Vagina (tissue), 2 donors: ENCODE results near the gene MZF1. TPM values are rescaled to one million over a fixed set of nuclear protein-coding genes. Genes with fewer than 3 reads are reported as not detected.

Source experiments
- DNase-seq, 2 donors: peaks; one replicate each; pipeline ENCODE4 v3.0.0-alpha.2; 2017; ENCODE audit errors: extremely low spot score in 2 of 2
- H3K27ac ChIP-seq: fragments of 200-600 bp; sonication (generic); one replicate; pipeline ENCODE4 v1.5.1; 2019
- H3K27me3 ChIP-seq: fragments of 200-600 bp; sonication (generic); one replicate; pipeline ENCODE4 v1.5.1; 2019
- H3K36me3 ChIP-seq, 2 donors: fragments of 200-600 bp; sonication (generic); one replicate each; pipeline ENCODE4 v1.5.1; 2017 to 2019
- H3K4me1 ChIP-seq: fragments of 200-600 bp; sonication (generic); one replicate; pipeline ENCODE4 v1.5.1; 2019
- H3K4me3 ChIP-seq, 2 donors: fragments of 200-600 bp; sonication (generic); 1 replicate in 1 of 2; 2 replicates in 1 of 2; pipeline ENCODE4 v1.5.1; 2016 to 2019
- H3K9me3 ChIP-seq: fragments of 200-600 bp; sonication (generic); one replicate; pipeline ENCODE4 v1.5.1; 2019
- POLR2A ChIP-seq, 2 donors: fragments of 450-650 bp; IDR thresholded peaks; one replicate each; pipeline ENCODE4 v1.6.1; 2017; ENCODE audit warnings: antibody characterized with exemption in 2 of 2, mild to moderate bottlenecking in 2 of 2, moderate library complexity in 2 of 2
- POLR2AphosphoS5 ChIP-seq, 2 donors: sonication (generic); formaldehyde crosslinking; IDR thresholded peaks; one replicate each; pipeline ENCODE4 v1.9.0; 2017; ENCODE audit warnings: antibody characterized with exemption in 2 of 2, mild to moderate bottlenecking in 2 of 2, low read depth in 1 of 2; ENCODE audit not compliant: insufficient read depth in 1 of 2
- intact Hi-C: fragments of 100-400 bp; cut with DNase I; formaldehyde crosslinking; loops from one replicate; pipeline ENCODE4 v1.15.1; 2023
- total RNA-seq: library from RNA; depleted of rRNA; stranded (reverse); fragments of >200 nt; gene quantifications from one replicate; pipeline ENCODE4 v1.2.3, GENCODE V29; 2016
- TF ChIP-seq, protein P1 (sequence below), 3 experiments: fragments of 450-650 bp in 2 of 3; fragments of 200-600 bp in 1 of 3; sonication (generic) in 1 of 3; IDR thresholded peaks; one replicate each; pipeline ENCODE4 v1.5.1; 2017 to 2019; ENCODE audit warnings: antibody characterized with exemption in 3 of 3, mild to moderate bottlenecking in 2 of 3, moderate library complexity in 2 of 3

The MZF1 gene
- total RNA-seq, 1 donor from 2014 or later, result 32.2 TPM

GRCh38 chr19:58553799-58554493, 19.2 kb downstream of the MZF1 start:
- Histone ChIP-seq H3K4me3 (peak overlapping the region; percentile 71 to 73), H3K36me3 (peaks cover 0 to 48% of the 10 kb centered on the region in 2 donors), H3K27ac (peak overlapping the region; percentile 96), H3K27me3 (no peaks in the 10 kb centered on the region), H3K9me3 (no peaks in the 10 kb centered on the region), H3K4me1 (peaks cover 44% of the 10 kb centered on the region)
- TF ChIP-seq POLR2AphosphoS5 (IDR thresholded peaks at IDR 0.05; ENCODE audit: insufficient read depth in 1 of 2, low read depth in 1 of 2) (no peak), POLR2A (IDR thresholded peaks at IDR 0.05) (no peak)
- TF ChIP-seq, protein P1, sequence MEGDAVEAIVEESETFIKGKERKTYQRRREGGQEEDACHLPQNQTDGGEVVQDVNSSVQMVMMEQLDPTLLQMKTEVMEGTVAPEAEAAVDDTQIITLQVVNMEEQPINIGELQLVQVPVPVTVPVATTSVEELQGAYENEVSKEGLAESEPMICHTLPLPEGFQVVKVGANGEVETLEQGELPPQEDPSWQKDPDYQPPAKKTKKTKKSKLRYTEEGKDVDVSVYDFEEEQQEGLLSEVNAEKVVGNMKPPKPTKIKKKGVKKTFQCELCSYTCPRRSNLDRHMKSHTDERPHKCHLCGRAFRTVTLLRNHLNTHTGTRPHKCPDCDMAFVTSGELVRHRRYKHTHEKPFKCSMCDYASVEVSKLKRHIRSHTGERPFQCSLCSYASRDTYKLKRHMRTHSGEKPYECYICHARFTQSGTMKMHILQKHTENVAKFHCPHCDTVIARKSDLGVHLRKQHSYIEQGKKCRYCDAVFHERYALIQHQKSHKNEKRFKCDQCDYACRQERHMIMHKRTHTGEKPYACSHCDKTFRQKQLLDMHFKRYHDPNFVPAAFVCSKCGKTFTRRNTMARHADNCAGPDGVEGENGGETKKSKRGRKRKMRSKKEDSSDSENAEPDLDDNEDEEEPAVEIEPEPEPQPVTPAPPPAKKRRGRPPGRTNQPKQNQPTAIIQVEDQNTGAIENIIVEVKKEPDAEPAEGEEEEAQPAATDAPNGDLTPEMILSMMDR (IDR thresholded peaks at IDR 0.05), result no peak
- intact Hi-C loops, result no loop called here
- DNase-seq, result peak in 1 of 2 donors; percentile 88

DNA sequence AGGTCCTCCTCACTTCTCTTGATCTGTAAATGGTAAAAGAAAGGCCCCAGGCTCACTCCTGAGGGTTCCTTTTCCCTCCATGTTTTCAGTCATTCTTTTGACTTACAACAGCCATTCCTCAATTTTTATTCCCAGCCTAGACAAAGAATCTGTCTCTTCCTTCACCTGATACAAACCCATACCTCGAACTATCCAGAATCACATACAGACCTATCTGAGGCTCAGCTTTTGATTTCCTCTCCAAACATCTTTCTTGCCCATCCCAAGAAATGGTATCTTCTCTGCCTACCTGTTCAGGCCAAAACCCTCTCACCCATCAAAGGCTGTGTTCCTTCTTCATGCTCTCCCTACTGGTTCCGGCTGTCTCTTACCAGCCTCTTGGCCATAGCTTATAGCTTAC, 20.5 kb downstream of the MZF1 start:
- Histone ChIP-seq H3K4me1 (peaks cover 42% of the 10 kb centered on the region), H3K9me3 (no peaks in the 10 kb centered on the region)
- intact Hi-C loops, result no loop called here

DNA sequence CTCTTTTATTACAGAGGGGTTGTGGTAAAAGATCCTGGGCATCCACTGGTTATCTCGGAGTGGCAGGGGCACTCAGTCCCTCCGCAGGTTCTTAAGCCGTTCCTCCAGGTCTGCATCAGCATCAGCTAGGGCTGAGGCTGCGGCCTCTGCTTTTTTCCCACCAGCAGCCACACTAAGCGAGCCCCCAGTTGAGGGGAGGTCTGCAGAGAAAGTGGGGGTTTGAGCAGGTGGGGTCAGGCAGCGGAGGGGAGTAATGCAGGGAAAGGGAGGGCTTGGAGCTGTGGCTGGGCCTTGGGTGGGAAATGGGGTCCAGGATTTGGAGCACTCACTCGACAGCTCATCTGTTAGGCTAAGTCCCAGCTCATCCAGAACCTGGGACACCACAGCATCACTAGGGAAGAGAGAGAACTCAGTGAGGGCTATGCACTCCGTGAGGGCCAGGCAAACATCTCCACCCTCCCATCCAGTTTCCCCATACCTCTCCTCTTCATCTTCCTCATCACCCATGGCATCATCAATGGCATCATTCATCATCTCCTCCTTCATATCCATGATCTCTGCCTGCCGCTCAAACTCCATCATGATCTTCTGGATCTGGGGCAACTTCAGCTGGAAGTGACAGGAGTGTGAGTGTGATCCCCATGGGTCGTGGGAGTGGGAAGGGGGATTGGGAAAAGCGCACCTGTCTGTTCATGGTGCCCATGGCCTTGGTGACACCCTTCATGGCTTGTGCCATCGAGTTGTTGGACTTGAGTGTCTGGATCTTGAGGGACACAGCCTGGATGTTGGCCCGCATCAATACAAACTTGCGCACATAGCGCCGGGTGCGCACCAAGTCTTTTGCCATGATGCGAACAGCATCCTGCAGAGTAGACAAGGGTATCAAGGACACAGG, 21.3 kb downstream of the MZF1 start:
- Histone ChIP-seq H3K4me3 (no peak overlapping the region), H3K27ac (no peak overlapping the region), H3K27me3 (no peaks in the 10 kb centered on the region), H3K9me3 (no peaks in the 10 kb centered on the region), H3K36me3 (peaks cover 0 to 69% of the 10 kb centered on the region in 2 donors), H3K4me1 (peaks cover 42% of the 10 kb centered on the region)
- intact Hi-C loops, result no loop called here
- DNase-seq, result peak in 1 of 2 donors; percentile 82
- TF ChIP-seq POLR2AphosphoS5 (IDR thresholded peaks at IDR 0.05; ENCODE audit: insufficient read depth in 1 of 2, low read depth in 1 of 2) (no peak), POLR2A (IDR thresholded peaks at IDR 0.05) (no peak)
- TF ChIP-seq, protein P1 (IDR thresholded peaks at IDR 0.05), result no peak

More for the DNA sequence above, 20.5 kb downstream of the MZF1 start:
- H3K27me3 ChIP-seq, result no peaks in the 10 kb centered on the region
- TF ChIP-seq POLR2AphosphoS5 (IDR thresholded peaks at IDR 0.05; ENCODE audit: insufficient read depth in 1 of 2, low read depth in 1 of 2), result no peak
- TF ChIP-seq, protein P1 (IDR thresholded peaks at IDR 0.05), result no peak
- TF ChIP-seq POLR2A (IDR thresholded peaks at IDR 0.05), result no peak
- peaks cover 0 to 61% of the 10 kb centered on the region in 2 donors for H3K36me3 ChIP-seq
- H3K27ac ChIP-seq, result no peak overlapping the region
- DNase-seq, result no peak
- H3K4me3 ChIP-seq, result no peak overlapping the region

DNA sequence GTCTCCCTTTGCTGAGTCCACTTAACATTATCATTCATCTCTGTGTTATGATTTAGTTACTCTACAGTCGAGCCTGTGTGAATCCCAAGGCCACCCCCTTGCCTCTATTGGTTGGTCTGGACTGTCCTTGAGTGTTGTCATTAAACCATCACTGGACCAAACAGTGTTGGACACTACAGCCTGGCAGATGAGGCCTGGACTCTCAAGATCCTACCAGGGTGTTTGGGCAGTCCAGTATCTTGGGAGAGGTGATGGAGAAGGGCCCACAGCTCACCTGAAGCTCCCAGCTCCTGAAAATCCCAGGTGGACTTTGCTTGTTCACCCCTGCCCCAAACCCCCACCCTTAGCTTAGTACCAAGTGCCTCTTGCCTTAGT, 22.0 kb downstream of the MZF1 start:
- Histone ChIP-seq H3K27me3 (no peaks in the 10 kb centered on the region), H3K9me3 (no peaks in the 10 kb centered on the region), H3K4me3 (no peak overlapping the region), H3K27ac (no peak overlapping the region), H3K4me1 (peaks cover 42% of the 10 kb centered on the region), H3K36me3 (peaks cover 0 to 68% of the 10 kb centered on the region in 2 donors)
- TF ChIP-seq, protein P1 (IDR thresholded peaks at IDR 0.05), result no peak
- no peak for TF ChIP-seq POLR2AphosphoS5 (IDR thresholded peaks at IDR 0.05; ENCODE audit: insufficient read depth in 1 of 2, low read depth in 1 of 2)
- no peak for TF ChIP-seq POLR2A (IDR thresholded peaks at IDR 0.05)
- intact Hi-C loops, result no loop called here
- no peak for DNase-seq
